Measurements from ENCODE around the gene HTR6.

HTR6 gene

DNA sequence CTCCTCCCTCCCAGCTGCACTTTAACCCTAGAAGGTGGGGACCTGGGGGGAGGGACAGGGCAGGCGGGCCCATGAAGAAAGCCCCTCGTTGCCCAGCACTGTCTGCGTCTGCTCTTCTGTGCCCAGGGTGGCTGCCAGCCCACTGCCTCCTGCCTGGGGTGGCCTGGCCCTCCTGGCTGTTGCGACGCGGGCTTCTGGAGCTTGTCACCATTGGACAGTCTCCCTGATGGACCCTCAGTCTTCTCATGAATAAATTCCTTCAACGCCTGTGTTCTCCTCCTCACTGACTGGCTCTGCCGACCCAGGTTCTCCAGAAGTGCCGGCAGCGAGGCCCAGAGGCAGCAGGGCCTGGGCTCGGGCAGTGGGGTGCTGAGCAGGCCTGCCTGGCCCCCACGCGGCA, 6.5 kb upstream of the HTR6 start:
- no peak for TF ChIP-seq EP300 (IDR thresholded peaks at IDR 0.05; ENCODE audit: borderline replicate concordance)
- TF ChIP-seq YY1 (IDR thresholded peaks at IDR 0.05; ENCODE audit: low read depth) = no peak
- TF ChIP-seq CEBPB (IDR thresholded peaks at IDR 0.05) = no peak
- no peak for TF ChIP-seq FOXM1 (IDR thresholded peaks at IDR 0.05; ENCODE audit: borderline replicate concordance, low read depth)
- TF ChIP-seq, protein P1, sequence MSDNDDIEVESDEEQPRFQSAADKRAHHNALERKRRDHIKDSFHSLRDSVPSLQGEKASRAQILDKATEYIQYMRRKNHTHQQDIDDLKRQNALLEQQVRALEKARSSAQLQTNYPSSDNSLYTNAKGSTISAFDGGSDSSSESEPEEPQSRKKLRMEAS (IDR thresholded peaks at IDR 0.05) = no peak
- no peak for TF ChIP-seq TCF12 (IDR thresholded peaks at IDR 0.05; ENCODE audit: low read depth)
- no peak for TF ChIP-seq TAF1 (IDR thresholded peaks at IDR 0.05; ENCODE audit: low read depth)
- no peak for TF ChIP-seq CREB1 (IDR thresholded peaks at IDR 0.05; ENCODE audit: low read depth)
- TF ChIP-seq, protein P2, sequence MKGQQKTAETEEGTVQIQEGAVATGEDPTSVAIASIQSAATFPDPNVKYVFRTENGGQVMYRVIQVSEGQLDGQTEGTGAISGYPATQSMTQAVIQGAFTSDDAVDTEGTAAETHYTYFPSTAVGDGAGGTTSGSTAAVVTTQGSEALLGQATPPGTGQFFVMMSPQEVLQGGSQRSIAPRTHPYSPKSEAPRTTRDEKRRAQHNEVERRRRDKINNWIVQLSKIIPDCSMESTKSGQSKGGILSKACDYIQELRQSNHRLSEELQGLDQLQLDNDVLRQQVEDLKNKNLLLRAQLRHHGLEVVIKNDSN (IDR thresholded peaks at IDR 0.05) = no peak

DNA sequence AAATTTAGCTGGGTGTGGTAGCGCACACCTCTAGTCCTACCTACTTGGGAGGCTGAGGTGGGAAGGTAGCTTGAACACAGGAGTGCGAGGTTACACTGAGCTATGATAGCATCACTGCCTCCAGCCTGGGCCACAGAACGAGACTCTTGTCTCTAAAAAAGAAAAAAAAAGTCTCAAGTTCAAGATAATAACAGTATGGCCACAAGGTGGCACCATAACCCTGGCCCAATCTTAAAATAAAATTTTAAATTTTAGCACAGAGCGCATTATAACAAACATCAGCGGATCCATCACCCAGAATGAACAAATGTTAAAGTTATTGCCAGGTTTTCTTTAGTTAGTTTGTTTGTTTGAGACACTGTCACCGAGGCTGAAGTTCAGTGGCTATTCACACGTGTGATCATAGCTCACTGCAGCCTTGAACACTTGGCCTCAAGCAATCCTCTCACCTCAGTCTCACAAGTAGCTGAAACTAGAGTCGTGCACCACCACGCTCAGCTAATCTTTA, 2.9 kb upstream of the HTR6 start:
- TF ChIP-seq TCF12 (IDR thresholded peaks at IDR 0.05; ENCODE audit: low read depth) = no peak
- no peak for TF ChIP-seq EGR1 (IDR thresholded peaks at IDR 0.05)
- peak; percentile 80 for TF ChIP-seq RAD21 (IDR thresholded peaks at IDR 0.05; ENCODE audit: low read depth)

DNA sequence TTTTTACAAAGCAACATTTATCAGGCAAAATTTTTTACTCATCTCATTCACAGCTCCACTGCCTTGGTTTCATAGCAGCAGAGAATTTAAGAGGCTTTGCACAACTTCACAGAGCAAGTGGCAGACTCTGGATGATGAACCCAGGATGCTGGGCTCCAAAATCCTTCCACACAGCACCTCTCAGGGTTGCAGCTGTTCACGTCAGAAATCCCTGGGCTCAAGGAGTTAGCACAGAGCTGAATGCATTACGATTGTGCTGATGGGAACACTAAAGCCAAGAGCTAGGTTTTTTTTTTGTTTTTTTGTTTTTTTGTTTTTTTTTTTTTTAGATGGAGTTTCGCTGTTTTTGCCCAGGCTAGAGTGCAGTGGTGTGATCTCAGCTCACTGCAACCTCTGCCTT, 2.4 kb upstream of the HTR6 start:
- TF ChIP-seq, protein P2 (IDR thresholded peaks at IDR 0.05) = no peak
- no peak for TF ChIP-seq NFIC (IDR thresholded peaks at IDR 0.05)
- no peak for TF ChIP-seq TEAD4 (IDR thresholded peaks at IDR 0.05)
- TF ChIP-seq CEBPB (IDR thresholded peaks at IDR 0.05) = no peak
- no peak for TF ChIP-seq TCF12 (IDR thresholded peaks at IDR 0.05; ENCODE audit: low read depth)
- no peak for TF ChIP-seq RAD21 (IDR thresholded peaks at IDR 0.05; ENCODE audit: low read depth)
- no peak for TF ChIP-seq EGR1 (IDR thresholded peaks at IDR 0.05)
- no peak for TF ChIP-seq CREB1 (IDR thresholded peaks at IDR 0.05; ENCODE audit: low read depth)
- TF ChIP-seq, protein P3, sequence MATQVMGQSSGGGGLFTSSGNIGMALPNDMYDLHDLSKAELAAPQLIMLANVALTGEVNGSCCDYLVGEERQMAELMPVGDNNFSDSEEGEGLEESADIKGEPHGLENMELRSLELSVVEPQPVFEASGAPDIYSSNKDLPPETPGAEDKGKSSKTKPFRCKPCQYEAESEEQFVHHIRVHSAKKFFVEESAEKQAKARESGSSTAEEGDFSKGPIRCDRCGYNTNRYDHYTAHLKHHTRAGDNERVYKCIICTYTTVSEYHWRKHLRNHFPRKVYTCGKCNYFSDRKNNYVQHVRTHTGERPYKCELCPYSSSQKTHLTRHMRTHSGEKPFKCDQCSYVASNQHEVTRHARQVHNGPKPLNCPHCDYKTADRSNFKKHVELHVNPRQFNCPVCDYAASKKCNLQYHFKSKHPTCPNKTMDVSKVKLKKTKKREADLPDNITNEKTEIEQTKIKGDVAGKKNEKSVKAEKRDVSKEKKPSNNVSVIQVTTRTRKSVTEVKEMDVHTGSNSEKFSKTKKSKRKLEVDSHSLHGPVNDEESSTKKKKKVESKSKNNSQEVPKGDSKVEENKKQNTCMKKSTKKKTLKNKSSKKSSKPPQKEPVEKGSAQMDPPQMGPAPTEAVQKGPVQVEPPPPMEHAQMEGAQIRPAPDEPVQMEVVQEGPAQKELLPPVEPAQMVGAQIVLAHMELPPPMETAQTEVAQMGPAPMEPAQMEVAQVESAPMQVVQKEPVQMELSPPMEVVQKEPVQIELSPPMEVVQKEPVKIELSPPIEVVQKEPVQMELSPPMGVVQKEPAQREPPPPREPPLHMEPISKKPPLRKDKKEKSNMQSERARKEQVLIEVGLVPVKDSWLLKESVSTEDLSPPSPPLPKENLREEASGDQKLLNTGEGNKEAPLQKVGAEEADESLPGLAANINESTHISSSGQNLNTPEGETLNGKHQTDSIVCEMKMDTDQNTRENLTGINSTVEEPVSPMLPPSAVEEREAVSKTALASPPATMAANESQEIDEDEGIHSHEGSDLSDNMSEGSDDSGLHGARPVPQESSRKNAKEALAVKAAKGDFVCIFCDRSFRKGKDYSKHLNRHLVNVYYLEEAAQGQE (IDR thresholded peaks at IDR 0.05; ENCODE audit: low read depth) = no peak
- no peak for TF ChIP-seq ZBTB7A (IDR thresholded peaks at IDR 0.05; ENCODE audit: low read depth)
- no peak for TF ChIP-seq FOXM1 (IDR thresholded peaks at IDR 0.05; ENCODE audit: borderline replicate concordance, low read depth)
- TF ChIP-seq EP300 (IDR thresholded peaks at IDR 0.05; ENCODE audit: borderline replicate concordance) = no peak
- TF ChIP-seq, protein P1 (IDR thresholded peaks at IDR 0.05) = no peak
- TF ChIP-seq YY1 (IDR thresholded peaks at IDR 0.05; ENCODE audit: low read depth) = no peak
- TF ChIP-seq TAF1 (IDR thresholded peaks at IDR 0.05; ENCODE audit: low read depth) = no peak

DNA sequence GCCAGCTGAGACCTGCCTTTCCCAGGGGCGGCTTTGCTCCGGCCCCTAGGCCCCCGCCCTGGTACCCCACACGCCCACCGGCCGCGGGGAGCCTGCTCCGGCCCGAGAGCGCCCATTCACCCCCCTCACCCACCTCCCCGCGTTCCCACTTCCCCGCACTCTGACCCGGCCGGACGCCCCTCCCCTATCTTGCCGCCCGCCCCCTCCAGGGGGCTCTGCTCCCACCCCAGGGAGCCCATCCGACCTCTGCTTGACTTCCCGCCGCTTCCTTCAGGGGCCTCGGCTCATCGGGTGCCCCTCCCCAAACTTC, 466 bp downstream of the HTR6 start:
- TF ChIP-seq FOXM1 (IDR thresholded peaks at IDR 0.05; ENCODE audit: borderline replicate concordance, low read depth) = no peak
- no peak for TF ChIP-seq TCF12 (IDR thresholded peaks at IDR 0.05; ENCODE audit: low read depth)
- TF ChIP-seq, protein P1 (IDR thresholded peaks at IDR 0.05) = no peak
- TF ChIP-seq TAF1 (IDR thresholded peaks at IDR 0.05; ENCODE audit: low read depth) = no peak
- no peak for TF ChIP-seq EGR1 (IDR thresholded peaks at IDR 0.05)
- TF ChIP-seq EP300 (IDR thresholded peaks at IDR 0.05; ENCODE audit: borderline replicate concordance) = no peak
- TF ChIP-seq, protein P3 (IDR thresholded peaks at IDR 0.05; ENCODE audit: low read depth) = no peak
- TF ChIP-seq TEAD4 (IDR thresholded peaks at IDR 0.05) = no peak
- TF ChIP-seq YY1 (IDR thresholded peaks at IDR 0.05; ENCODE audit: low read depth) = no peak
- no peak for TF ChIP-seq RAD21 (IDR thresholded peaks at IDR 0.05; ENCODE audit: low read depth)
- TF ChIP-seq, protein P2 (IDR thresholded peaks at IDR 0.05) = no peak
- no peak for TF ChIP-seq CREB1 (IDR thresholded peaks at IDR 0.05; ENCODE audit: low read depth)
- TF ChIP-seq CEBPB (IDR thresholded peaks at IDR 0.05) = no peak

DNA sequence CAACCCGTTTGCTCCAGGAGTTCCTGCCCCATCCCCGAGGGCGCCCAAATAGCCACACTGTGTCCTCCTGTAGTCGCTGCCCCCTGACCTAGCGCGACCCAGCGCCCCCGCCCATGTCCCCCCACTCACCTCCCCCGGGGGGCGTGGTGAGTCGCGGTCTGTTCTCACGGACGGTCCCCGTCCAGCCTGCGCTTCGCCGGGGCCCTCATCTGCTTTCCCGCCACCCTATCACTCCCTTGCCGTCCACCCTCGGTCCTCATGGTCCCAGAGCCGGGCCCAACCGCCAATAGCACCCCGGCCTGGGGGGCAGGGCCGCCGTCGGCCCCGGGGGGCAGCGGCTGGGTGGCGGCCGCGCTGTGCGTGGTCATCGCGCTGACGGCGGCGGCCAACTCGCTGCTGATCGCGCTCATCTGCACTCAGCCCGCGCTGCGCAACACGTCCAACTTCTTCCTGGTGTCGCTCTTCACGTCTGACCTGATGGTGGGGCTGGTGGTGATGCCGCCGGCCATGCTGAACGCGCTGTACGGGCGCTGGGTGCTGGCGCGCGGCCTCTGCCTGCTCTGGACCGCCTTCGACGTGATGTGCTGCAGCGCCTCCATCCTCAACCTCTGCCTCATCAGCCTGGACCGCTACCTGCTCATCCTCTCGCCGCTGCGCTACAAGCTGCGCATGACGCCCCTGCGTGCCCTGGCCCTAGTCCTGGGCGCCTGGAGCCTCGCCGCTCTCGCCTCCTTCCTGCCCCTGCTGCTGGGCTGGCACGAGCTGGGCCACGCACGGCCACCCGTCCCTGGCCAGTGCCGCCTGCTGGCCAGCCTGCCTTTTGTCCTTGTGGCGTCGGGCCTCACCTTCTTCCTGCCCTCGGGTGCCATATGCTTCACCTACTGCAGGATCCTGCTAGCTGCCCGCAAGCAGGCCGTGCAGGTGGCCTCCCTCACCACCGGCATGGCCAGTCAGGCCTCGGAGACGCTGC, 1.1 kb downstream of the HTR6 start:
- no peak for TF ChIP-seq CEBPB (IDR thresholded peaks at IDR 0.05)
- no peak for TF ChIP-seq EGR1 (IDR thresholded peaks at IDR 0.05)
- TF ChIP-seq TEAD4 (IDR thresholded peaks at IDR 0.05) = no peak
- TF ChIP-seq CREB1 (IDR thresholded peaks at IDR 0.05; ENCODE audit: low read depth) = no peak
- TF ChIP-seq TCF12 (IDR thresholded peaks at IDR 0.05; ENCODE audit: low read depth) = no peak
